Type B pancreatic cell (in vitro differentiated cells): ENCODE data around the gene SLC7A1. TPM values are rescaled to one million over a fixed set of nuclear protein-coding genes. Genes with fewer than 3 reads are reported as not detected.

Source experiments
- DNase-seq: peaks from one replicate; pipeline ENCODE4 v3.0.0; 2021; ENCODE audit warnings: mixed read lengths; ENCODE audit not compliant: unreplicated experiment; ENCODE audit errors: extremely low spot score
- H3K27ac Mint-ChIP-seq: 2 replicates; pipeline ENCODE4 v1.8.0; 2021; ENCODE audit warnings: mild to moderate bottlenecking, mixed read lengths
- H3K27me3 Mint-ChIP-seq: 2 replicates; pipeline ENCODE4 v1.8.0; 2021; ENCODE audit warnings: mixed read lengths
- H3K36me3 Mint-ChIP-seq: 2 replicates; pipeline ENCODE4 v1.8.0; 2021; ENCODE audit warnings: mixed read lengths
- H3K4me1 Mint-ChIP-seq: one replicate; pipeline ENCODE4 v1.8.0; 2021; ENCODE audit warnings: mixed read lengths; ENCODE audit not compliant: unreplicated experiment
- H3K4me3 Mint-ChIP-seq: 2 replicates; pipeline ENCODE4 v1.8.0; 2021; ENCODE audit warnings: mild to moderate bottlenecking, mixed read lengths
- H3K9me3 Mint-ChIP-seq: 2 replicates; pipeline ENCODE4 v1.8.0; 2021; ENCODE audit warnings: mixed read lengths
- total RNA-seq: library from RNA; stranded (reverse); gene quantifications from 2 replicates; pipeline ENCODE4 v1.2.1, GENCODE V29; 2021; ENCODE audit warnings: low replicate concordance
- TF ChIP-seq, protein P1 (sequence below): fragments of 200-600 bp; sonication (generic); conservative IDR thresholded peaks from 2 replicates; pipeline ENCODE4 v1.5.0; 2021; ENCODE audit warnings: antibody characterized with exemption, mild to moderate bottlenecking

The SLC7A1 gene
- total RNA-seq, 1 donor from 2014 or later, result 42.1 TPM

DNA sequence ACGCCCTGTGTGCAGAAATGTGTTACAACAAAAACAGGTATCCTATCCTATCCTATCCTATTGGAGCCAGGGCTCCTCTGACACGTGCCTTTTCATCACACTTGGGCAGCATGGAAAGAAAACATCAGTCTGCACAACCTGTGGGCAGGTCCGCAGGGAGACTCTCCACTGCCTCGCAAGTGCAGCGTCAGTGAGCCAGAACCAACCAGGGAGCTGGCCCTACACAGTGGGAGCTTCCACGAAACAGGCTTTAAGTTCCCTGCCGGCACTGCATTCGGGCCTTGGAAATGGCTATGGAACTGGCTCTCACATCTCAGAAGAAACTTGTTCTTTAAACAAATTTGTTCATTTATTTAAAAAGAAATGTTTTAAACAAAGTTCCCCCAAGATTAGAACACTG is 49.5 kb downstream of the SLC7A1 start:
- H3K9me3 Mint-ChIP-seq, result no peaks in the 10 kb centered on the region
- no peak overlapping the region for H3K27ac Mint-ChIP-seq

DNA sequence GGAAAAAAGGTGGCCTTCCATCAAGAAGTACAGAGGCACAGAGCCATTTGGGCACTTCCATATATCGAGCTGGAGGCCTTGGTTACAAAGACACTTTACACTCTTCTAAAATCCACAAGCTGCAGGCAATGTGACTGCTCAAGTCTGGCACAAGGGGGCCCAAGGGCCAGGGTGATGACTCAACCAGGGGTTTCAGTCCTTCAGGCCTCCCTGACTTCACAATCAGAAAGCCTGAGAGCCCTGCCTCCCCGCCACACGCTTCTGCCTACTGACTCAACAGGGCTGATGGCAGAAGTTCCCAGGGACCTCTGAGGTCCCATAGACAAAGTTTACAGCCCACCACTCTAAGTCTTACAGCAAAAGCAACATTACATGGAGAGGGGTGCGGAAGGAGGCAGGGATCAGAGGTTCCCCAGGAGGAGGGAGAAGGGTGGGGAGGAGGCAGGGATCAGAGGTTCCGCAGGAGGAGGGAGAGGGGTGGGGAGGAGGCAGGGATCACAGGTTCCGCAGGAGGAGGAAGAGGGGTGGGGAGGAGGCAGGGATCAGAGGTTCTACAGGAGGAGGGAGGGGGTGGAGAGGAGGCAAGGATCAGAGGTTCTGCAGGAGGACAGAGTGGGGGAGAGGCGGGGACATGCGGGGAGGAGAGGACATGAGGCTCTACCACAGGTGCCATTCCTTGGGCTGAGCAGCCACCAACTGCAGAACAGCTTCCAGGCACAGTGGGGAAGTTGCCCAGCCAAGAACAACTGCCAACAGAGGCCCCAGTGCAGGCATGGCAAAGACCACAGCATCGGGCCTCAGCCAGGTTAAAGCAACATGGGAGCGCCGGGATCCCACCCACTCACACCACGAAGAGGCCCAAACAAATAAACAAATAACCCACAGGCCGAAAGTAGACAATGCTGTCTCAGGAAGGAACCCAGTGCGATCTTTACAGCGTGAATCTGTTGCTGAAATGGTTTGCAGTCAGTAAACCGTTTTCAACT is 52.0 kb downstream of the SLC7A1 start:
- peaks cover 9% of the 10 kb centered on the region for H3K36me3 Mint-ChIP-seq
- TF ChIP-seq, protein P1, sequence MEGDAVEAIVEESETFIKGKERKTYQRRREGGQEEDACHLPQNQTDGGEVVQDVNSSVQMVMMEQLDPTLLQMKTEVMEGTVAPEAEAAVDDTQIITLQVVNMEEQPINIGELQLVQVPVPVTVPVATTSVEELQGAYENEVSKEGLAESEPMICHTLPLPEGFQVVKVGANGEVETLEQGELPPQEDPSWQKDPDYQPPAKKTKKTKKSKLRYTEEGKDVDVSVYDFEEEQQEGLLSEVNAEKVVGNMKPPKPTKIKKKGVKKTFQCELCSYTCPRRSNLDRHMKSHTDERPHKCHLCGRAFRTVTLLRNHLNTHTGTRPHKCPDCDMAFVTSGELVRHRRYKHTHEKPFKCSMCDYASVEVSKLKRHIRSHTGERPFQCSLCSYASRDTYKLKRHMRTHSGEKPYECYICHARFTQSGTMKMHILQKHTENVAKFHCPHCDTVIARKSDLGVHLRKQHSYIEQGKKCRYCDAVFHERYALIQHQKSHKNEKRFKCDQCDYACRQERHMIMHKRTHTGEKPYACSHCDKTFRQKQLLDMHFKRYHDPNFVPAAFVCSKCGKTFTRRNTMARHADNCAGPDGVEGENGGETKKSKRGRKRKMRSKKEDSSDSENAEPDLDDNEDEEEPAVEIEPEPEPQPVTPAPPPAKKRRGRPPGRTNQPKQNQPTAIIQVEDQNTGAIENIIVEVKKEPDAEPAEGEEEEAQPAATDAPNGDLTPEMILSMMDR, result no peak
- H3K9me3 Mint-ChIP-seq, result no peaks in the 10 kb centered on the region
- H3K27me3 Mint-ChIP-seq, result no peaks in the 10 kb centered on the region
- no peak overlapping the region for H3K4me3 Mint-ChIP-seq
- peaks cover 14% of the 10 kb centered on the region for H3K4me1 Mint-ChIP-seq
- no peak overlapping the region for H3K27ac Mint-ChIP-seq
- no peak for DNase-seq

More for the DNA sequence above, 49.5 kb downstream of the SLC7A1 start:
- H3K4me1 Mint-ChIP-seq, result peaks cover 9% of the 10 kb centered on the region
- peaks cover 12% of the 10 kb centered on the region for H3K36me3 Mint-ChIP-seq
- H3K27me3 Mint-ChIP-seq, result no peaks in the 10 kb centered on the region
- H3K4me3 Mint-ChIP-seq, result no peak overlapping the region
- no peak for DNase-seq
- TF ChIP-seq, protein P1, result no peak

- H3K4me1 Mint-ChIP-seq, result peaks cover 21% of the 10 kb centered on the region
- peaks cover 9% of the 10 kb centered on the region for H3K36me3 Mint-ChIP-seq
- H3K27ac Mint-ChIP-seq, result no peak overlapping the region
- no peaks in the 10 kb centered on the region for H3K27me3 Mint-ChIP-seq
- DNase-seq, result no peak
- no peaks in the 10 kb centered on the region for H3K9me3 Mint-ChIP-seq
- H3K4me3 Mint-ChIP-seq, result no peak overlapping the region
- TF ChIP-seq, protein P1, result no peak
These were observed 53.1 kb downstream of the SLC7A1 start for GRCh38 chr13:29542381-29542780.

DNA sequence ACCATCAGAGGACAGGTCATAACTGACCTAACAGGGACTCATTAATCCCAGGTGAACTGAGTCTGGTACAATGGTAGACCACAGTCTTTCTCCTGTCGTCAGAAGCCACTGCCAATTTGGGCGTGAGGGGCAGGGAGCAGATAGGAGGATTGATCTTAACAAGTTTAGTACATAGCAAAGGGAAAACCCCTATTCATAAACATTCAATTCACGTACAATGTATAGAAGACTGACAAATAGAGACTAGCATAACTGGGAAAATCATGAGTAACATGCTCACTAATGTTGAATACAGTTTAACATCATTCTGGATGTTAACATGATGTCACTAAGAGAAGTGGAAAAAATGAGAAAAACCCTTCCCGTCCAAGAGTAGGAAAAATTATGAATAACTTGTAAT is 54.1 kb downstream of the SLC7A1 start:
- Mint-ChIP-seq H3K4me3 (no peak overlapping the region), H3K27me3 (no peaks in the 10 kb centered on the region), H3K36me3 (peaks cover 9% of the 10 kb centered on the region), H3K9me3 (no peaks in the 10 kb centered on the region), H3K4me1 (peaks cover 21% of the 10 kb centered on the region), H3K27ac (no peak overlapping the region)
- DNase-seq, result no peak
- TF ChIP-seq, protein P1, result no peak

- H3K4me3 Mint-ChIP-seq, result no peak overlapping the region
- no peak overlapping the region for H3K27ac Mint-ChIP-seq
- no peaks in the 10 kb centered on the region for H3K9me3 Mint-ChIP-seq
- no peaks in the 10 kb centered on the region for H3K27me3 Mint-ChIP-seq
- no peak for DNase-seq
- TF ChIP-seq, protein P1, result no peak
- peaks cover 12% of the 10 kb centered on the region for H3K36me3 Mint-ChIP-seq
- peaks cover 25% of the 10 kb centered on the region for H3K4me1 Mint-ChIP-seq
These were observed 54.7 kb downstream of the SLC7A1 start for GRCh38 chr13:29540799-29541198.
